H1 (cell line): ENCODE data around the gene TELO2. TPM values are rescaled to one million over a fixed set of nuclear protein-coding genes. Genes with fewer than 3 reads are reported as not detected.

Source experiments
- CHD1 ChIP-seq: IDR thresholded peaks from 2 replicates; pipeline ENCODE4 v1.6.1; 2012; ENCODE audit warnings: low read depth, low read length, improper control_type of control experiment
- CHD2 ChIP-seq: IDR thresholded peaks from 2 replicates; pipeline ENCODE4 v1.6.1; 2012; ENCODE audit warnings: low read length, improper control_type of control experiment
- E2F6 ChIP-seq: IDR thresholded peaks from 2 replicates; pipeline ENCODE4 v1.6.1; 2012; ENCODE audit warnings: inconsistent platforms
- KDM1A ChIP-seq: fragments of 200-600, 300-600 bp; sonication (generic); IDR thresholded peaks from 2 replicates; pipeline ENCODE4 v1.7.1; 2016; ENCODE audit warnings: mild to moderate bottlenecking, low read length, borderline replicate concordance
- NANOG ChIP-seq: IDR thresholded peaks from 2 replicates; pipeline ENCODE4 v1.6.1; 2011; ENCODE audit warnings: low read length, low read depth, mild to moderate bottlenecking, inconsistent platforms; ENCODE audit not compliant: insufficient read depth, poor library complexity, severe bottlenecking
- polyA plus RNA-seq, 7 experiments: library from polyadenylated mRNA; depleted of rRNA in 3 of 7; stranded (reverse) in 5 of 7; unstranded in 2 of 7; fragments of >200 nt in 5 of 7; fragments of 200-250 nt in 2 of 7; gene quantifications; 1 replicate in 5 of 7; 2 replicates in 1 of 7; 4 replicates in 1 of 7; pipeline versions ENCODE4 v1.2.1 to v1.2.3, GENCODE V29; 2011 to 2013; ENCODE audit warnings: missing spikeins in 2 of 7, mixed read lengths in 2 of 7
- total RNA-seq: library from RNA; stranded (reverse); fragmentation: NEBNext Ultra II Directional; extraction: Animal tissue kit (Norgen Biotek cat#: 25700); gene quantifications from 2 replicates; pipeline ENCODE4 v1.2.1, GENCODE V29; 2021
- TF ChIP-seq, protein P1 (sequence below): IDR thresholded peaks from 2 replicates; pipeline ENCODE4 v1.6.1; 2012; ENCODE audit warnings: low read length, inconsistent platforms

The TELO2 gene
- total and polyA plus RNA-seq, 2 of the 8 experiments (the other 6 are each of a cell fraction or from before 2014, with no cell fraction given): 39.3 to 64.8 TPM

- TF ChIP-seq, protein P1, sequence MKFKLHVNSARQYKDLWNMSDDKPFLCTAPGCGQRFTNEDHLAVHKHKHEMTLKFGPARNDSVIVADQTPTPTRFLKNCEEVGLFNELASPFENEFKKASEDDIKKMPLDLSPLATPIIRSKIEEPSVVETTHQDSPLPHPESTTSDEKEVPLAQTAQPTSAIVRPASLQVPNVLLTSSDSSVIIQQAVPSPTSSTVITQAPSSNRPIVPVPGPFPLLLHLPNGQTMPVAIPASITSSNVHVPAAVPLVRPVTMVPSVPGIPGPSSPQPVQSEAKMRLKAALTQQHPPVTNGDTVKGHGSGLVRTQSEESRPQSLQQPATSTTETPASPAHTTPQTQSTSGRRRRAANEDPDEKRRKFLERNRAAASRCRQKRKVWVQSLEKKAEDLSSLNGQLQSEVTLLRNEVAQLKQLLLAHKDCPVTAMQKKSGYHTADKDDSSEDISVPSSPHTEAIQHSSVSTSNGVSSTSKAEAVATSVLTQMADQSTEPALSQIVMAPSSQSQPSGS: no peak
- TF ChIP-seq CHD2 (no peak), NANOG (no peak), CHD1 (no peak), E2F6 (no peak), KDM1A (no peak)
- TF ChIP-seq, all 59 proteins: peak for 0
Observed at GRCh38 chr16:1470481-1471251, 22.5 kb upstream of the TELO2 start (continued).
